Activated T-helper 17 cell treated with anti-CD3 and anti-CD28 coated beads, Interleukin-2, amount 50 U/mL, for 72 hours (primary cell): ENCODE results near the gene TPST2. TPM values are rescaled to one million over a fixed set of nuclear protein-coding genes. Genes with fewer than 3 reads are reported as not detected.

ENCODE experiments used
- ATAC-seq: fragments of 150-1000 bp; cut with Tn5 transposase; replicated peaks from 2 replicates; pipeline ENCODE4 v1.10.0; 2021; ENCODE audit warnings: mild to moderate bottlenecking, moderate library complexity
- H3K27ac Mint-ChIP-seq: one replicate; pipeline ENCODE4 v1.8.0; 2022; ENCODE audit warnings: mixed read lengths
- H3K27me3 Mint-ChIP-seq: one replicate; pipeline ENCODE4 v1.8.0; 2022; ENCODE audit warnings: mixed read lengths
- H3K36me3 Mint-ChIP-seq: one replicate; pipeline ENCODE4 v1.8.0; 2022; ENCODE audit warnings: low read depth, mild to moderate bottlenecking, mixed read lengths
- H3K4me1 Mint-ChIP-seq: one replicate; pipeline ENCODE4 v1.8.0; 2022; ENCODE audit warnings: mixed read lengths
- H3K4me3 Mint-ChIP-seq: one replicate; pipeline ENCODE4 v1.8.0; 2022; ENCODE audit warnings: mild to moderate bottlenecking, mixed read lengths
- H3K9me3 Mint-ChIP-seq: one replicate; pipeline ENCODE4 v1.8.0; 2022; ENCODE audit warnings: mixed read lengths
- total RNA-seq, 2 donors: library from RNA; stranded (reverse); gene quantifications; one replicate each; pipeline ENCODE4 v1.2.3, GENCODE V29; 2022

TPST2 gene
- total RNA-seq: 10 to 100 TPM; 23.2 to 27.5 TPM

DNA sequence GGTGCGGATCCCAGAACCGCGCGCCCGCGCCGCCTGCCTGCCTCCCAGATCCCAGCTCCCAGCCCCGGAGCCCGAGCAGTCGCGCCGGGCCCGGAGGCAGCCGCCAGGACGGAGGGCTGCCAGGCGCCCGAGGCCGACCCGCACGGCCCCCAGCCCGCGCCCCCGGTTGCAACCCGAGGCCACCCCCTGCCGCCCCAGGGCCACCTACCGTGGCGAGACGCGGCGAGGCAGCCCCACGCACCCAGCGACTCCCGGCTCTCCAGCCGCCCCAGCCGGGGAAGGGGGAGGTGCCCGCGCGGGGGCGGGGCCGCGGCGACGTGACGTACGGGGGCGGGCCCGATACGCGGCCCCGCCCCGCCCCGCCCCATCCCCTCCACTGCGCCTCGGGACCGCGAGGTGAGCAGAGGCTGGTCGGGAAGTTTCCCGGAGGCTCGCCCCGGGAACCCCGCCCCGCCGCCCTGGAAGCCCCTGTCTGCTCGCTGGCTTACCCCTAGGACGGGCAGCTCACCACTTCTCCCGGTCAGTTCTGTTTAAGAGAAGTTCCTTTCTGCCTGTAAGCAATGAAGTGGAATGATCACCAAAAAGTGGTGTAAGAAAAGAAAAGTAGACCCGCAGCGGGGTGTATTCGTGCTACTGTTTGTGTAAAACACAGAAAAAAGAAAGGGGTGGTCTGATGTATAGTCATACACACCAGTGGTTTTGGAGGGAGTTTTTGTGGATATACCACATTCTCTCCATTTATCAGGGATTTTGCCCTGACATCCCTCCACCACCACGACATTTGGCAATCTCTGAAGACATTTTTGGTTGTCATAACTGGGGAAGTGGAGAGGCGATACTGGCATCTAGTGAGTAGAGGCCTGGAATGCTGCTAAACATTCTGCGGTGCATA lies at the start of gene TPST2:
TPST2 (minus strand) TSS at position 288 of the 892 bp plus-strand sequence. CDS start 48,502 bp downstream, outside the sequence.
- Mint-ChIP-seq H3K36me3 (peaks cover 7% of the 10 kb centered on the region), H3K4me3 (peak within 1 kb of the TSS; percentile 94), H3K4me1 (peaks cover 46% of the 10 kb centered on the region), H3K27ac (peak within 1 kb of the TSS; percentile 89), H3K27me3 (no peaks in the 10 kb centered on the region), H3K9me3 (no peaks in the 10 kb centered on the region)
- peak; percentile 92 for ATAC-seq

DNA sequence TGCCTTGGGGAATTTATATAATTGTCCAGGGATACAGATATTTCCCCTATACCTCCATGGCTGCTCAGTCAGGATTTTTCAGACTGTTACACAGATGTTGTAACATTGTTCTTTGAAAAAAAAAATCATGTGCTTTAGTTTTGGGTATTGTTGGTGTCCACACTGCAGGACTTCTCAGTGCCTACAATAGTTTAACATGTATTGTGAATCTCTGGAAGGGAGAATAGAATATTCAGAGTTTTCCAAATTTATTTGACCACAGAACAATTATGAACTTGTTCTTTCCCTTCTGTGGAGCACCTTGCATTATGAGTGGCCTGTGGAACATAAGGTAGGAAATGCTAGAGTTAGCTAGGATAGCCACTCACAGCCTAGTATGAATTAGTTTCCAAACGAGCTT lies 46.4 kb upstream of the TPST2 start:
- no peak for ATAC-seq
- no peaks in the 10 kb centered on the region for H3K36me3 Mint-ChIP-seq
- H3K27ac Mint-ChIP-seq: no peak overlapping the region
- no peaks in the 10 kb centered on the region for H3K9me3 Mint-ChIP-seq
- H3K4me3 Mint-ChIP-seq: no peak overlapping the region
- peaks cover 5% of the 10 kb centered on the region for H3K4me1 Mint-ChIP-seq
- H3K27me3 Mint-ChIP-seq: no peaks in the 10 kb centered on the region

DNA sequence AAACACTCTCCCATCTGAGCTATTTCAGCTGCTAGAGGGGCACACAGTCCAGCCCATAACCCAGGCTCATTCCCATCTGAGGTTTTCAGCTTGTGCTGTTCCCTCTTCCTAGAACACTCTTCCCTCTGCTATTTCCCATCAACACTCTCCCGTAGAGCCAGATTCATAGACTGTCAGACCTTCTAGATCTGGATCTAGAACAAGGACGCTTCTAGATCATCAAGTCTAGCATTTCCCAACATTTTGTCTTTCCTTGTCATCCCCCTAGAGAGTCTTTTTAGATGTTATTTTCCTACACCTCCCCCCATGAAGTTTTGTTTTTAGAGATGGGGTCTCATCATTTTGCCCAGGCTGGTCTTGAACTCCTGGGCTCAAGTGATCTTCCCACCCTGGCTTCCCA lies 45.2 kb upstream of the TPST2 start:
- Mint-ChIP-seq H3K36me3 (no peaks in the 10 kb centered on the region), H3K9me3 (no peaks in the 10 kb centered on the region), H3K27me3 (no peaks in the 10 kb centered on the region), H3K4me3 (no peak overlapping the region), H3K27ac (no peak overlapping the region), H3K4me1 (peaks cover 5% of the 10 kb centered on the region)
- no peak for ATAC-seq

DNA sequence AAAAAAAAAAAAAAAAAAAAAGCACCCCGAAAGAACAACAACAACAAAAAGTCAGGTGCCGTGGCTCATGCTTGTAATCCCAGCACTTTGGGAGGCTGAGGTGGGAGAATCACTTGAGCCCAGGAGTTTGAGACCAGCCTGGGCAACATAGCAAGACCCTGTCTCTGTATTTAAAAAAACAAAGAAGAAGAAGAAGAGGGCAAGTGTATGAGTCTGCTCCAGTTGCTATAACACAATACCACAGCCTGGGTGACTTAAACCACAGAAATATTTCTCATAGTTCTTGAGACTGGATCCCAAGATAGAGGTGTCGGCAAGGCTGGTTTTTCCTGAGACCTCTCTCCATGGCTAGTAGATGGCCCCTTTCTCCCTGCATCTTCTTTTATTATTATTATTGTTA lies 44.3 kb upstream of the TPST2 start:
- Mint-ChIP-seq H3K36me3 (no peaks in the 10 kb centered on the region), H3K27ac (peak overlapping the region; percentile 36), H3K27me3 (no peaks in the 10 kb centered on the region), H3K4me3 (no peak overlapping the region), H3K4me1 (peaks cover 5% of the 10 kb centered on the region), H3K9me3 (no peaks in the 10 kb centered on the region)
- ATAC-seq: no peak

DNA sequence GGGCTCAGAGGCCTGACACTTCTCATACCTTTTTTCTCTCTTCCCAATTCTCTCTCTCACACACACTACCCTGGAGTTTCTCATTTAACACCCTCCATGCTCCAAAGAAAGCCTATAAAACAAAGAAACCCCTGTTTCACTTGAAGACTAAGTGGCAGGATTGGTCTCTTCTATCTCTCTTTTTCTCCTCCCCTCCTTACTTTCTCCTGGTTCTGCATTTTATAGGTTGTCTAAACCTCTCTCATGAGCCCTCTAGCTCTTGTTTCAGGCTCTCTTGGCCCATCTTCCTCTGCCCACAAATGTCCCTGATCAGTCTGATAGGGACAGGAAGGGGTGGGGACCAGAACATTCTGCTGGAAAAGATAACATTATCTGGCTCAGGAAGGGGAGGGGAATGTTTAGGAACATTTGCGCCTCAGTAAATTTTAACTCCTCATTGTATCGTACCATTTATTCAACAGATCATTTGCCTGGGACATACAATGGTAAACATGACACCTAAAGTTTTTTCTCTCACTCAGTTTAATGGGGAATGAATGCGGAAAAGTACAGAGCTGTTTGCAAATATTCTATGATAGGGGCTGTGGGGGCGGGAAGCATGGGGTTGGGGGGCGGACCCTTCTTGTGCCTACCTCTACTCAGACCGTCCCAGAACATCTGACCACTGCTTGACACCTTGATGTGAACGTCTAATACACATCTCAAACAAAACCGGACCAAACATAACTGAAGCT lies 42.7 kb upstream of the TPST2 start:
- no peaks in the 10 kb centered on the region for H3K36me3 Mint-ChIP-seq
- no peak overlapping the region for H3K4me3 Mint-ChIP-seq
- no peaks in the 10 kb centered on the region for H3K27me3 Mint-ChIP-seq
- peak overlapping the region; percentile 36 for H3K27ac Mint-ChIP-seq
- no peak for ATAC-seq
- H3K9me3 Mint-ChIP-seq: no peaks in the 10 kb centered on the region
- H3K4me1 Mint-ChIP-seq: peaks cover 10% of the 10 kb centered on the region

DNA sequence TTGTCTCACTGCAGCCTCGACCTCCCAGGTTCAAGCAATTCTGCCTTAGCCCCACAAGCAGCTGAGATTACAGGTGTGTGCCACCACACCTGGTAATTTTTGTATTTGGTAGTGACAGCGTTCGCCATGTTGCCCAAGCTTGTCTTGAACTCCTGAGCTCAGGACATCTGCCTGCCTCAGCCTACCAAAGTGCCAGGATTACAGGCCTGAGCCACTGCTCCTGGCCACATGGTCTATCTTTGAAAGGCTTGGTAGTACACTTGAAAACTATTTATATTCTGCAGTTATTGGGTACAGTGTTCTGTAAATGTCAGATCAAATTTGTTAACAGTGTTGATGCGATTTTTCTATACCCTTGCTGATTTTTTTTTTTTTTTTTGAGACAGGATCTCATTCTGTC lies 41.4 kb upstream of the TPST2 start:
- H3K27me3 Mint-ChIP-seq: no peaks in the 10 kb centered on the region
- no peak for ATAC-seq
- H3K27ac Mint-ChIP-seq: no peak overlapping the region
- no peaks in the 10 kb centered on the region for H3K36me3 Mint-ChIP-seq
- peaks cover 10% of the 10 kb centered on the region for H3K4me1 Mint-ChIP-seq
- H3K9me3 Mint-ChIP-seq: no peaks in the 10 kb centered on the region
- no peak overlapping the region for H3K4me3 Mint-ChIP-seq

DNA sequence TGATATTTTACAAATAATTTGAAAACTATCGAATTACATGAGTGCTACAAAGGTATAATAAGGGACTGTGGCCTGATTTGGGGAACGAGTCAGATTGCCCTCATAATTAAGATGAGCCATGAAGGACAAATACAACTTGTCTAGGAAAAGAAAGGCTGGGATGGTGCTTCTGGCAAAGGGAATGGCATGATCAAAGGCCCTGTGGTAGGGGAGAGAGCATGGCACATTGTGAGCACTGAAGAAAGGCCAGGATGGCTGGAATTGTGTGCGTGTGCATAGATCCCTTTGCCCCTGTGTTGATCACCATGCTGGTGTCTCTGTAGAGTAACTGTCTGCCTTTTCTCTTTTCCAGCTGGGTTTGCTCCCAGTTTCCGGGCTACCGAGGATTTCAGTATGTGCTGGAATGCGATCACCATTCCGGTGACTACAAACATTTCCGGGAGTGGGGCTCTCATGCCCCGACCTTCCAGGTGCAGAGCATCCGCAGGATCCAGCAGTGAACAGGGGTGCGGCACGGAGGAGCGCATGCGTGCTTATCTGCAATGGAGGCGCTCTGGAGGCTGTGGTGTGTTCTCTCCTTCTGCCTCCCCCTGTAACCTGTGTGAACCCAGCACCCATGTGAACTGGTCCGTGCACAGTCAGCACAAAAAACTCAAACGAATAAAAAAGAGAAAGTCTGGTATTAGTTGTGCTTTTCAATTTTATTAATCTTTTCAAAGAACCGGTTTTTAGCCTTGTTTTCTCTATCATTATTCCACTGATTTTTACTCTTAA lies 40.2 kb upstream of the TPST2 start:
- Mint-ChIP-seq H3K27me3 (no peaks in the 10 kb centered on the region), H3K36me3 (no peaks in the 10 kb centered on the region)

DNA sequence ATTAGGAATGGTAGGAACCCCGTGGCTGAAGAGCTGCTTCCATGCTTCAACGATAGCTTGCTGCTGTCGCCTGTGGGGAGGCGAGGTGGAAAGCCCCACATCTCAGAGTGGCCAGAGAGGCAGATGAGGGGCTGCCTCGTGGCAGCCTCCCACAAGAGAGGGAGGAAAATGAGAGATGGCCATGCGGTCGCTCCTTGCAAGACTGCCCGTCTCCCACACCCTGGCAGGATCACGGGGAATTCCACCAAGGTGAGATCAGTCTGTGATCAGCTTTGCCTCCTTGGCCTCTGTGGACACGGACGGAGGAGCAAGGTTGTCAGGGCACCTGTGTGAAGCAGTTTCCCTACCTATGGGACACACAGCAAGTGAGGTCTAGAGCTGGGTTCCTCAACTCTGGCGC lies 34.9 kb upstream of the TPST2 start:
- Mint-ChIP-seq H3K27me3 (no peaks in the 10 kb centered on the region), H3K4me3 (no peak overlapping the region), H3K27ac (peak overlapping the region; percentile 52), H3K4me1 (peaks cover 10% of the 10 kb centered on the region), H3K9me3 (peaks cover 6% of the 10 kb centered on the region), H3K36me3 (no peaks in the 10 kb centered on the region)
- ATAC-seq: no peak

More for the DNA sequence above, 40.2 kb upstream of the TPST2 start:
- no peak for ATAC-seq
- Mint-ChIP-seq H3K4me3 (no peak overlapping the region), H3K4me1 (peaks cover 10% of the 10 kb centered on the region), H3K27ac (no peak overlapping the region), H3K9me3 (no peaks in the 10 kb centered on the region)

DNA sequence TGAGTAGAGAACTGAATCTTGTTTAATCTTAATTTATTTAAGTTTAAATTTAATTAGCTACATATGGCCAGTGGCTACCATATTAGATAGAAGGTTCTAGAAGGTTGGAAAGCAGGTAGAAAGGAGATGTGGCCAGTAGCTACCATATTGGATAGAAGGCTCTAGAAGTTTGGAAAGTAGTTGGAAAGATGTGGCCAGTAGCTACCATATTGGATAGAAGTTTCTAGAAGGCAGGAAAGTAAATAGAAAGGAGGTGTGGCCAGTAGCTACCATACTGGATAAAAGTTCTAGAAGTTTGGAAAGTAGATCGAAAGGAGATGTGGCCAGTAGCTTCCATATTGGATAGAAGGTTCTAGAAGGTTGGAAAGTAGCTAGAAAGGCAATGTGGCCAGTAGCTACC lies 34.1 kb upstream of the TPST2 start:
- H3K9me3 Mint-ChIP-seq: peaks cover 6% of the 10 kb centered on the region
- no peaks in the 10 kb centered on the region for H3K36me3 Mint-ChIP-seq
- H3K4me1 Mint-ChIP-seq: peaks cover 10% of the 10 kb centered on the region
- no peak overlapping the region for H3K4me3 Mint-ChIP-seq
- no peaks in the 10 kb centered on the region for H3K27me3 Mint-ChIP-seq
- H3K27ac Mint-ChIP-seq: peak overlapping the region; percentile 52
- no peak for ATAC-seq

DNA sequence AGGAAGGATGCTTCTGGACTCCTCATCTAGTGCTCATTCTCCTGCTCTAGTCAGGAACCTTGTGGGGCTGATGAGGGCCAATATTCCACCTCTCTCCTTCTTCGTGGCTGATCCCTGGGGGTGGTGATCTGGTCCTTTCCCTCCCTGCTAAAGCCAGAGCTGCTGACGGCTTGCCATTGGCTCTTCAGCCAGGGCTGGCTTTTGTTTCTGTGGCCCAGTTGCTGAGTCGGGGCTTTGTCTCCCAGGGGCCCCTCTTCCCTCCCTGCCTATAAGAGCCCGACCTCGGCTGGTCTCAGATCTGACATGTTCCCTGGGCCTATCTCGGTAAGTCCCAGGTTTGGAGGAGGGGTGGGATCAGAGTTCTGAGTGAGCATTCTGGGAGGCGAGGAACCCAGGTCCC lies 31.7 kb upstream of the TPST2 start, which contains the start of gene CRYBA4:
CRYBA4 (plus strand) TSS at position 301 of the 400 bp plus-strand sequence. CDS start 634 bp downstream, outside the sequence.
- no peak for ATAC-seq
- Mint-ChIP-seq H3K27me3 (no peaks in the 10 kb centered on the region), H3K4me3 (no peak within 1 kb of the TSS), H3K9me3 (peaks cover 6% of the 10 kb centered on the region), H3K4me1 (peaks cover 5% of the 10 kb centered on the region), H3K36me3 (no peaks in the 10 kb centered on the region), H3K27ac (no peak within 1 kb of the TSS)

DNA sequence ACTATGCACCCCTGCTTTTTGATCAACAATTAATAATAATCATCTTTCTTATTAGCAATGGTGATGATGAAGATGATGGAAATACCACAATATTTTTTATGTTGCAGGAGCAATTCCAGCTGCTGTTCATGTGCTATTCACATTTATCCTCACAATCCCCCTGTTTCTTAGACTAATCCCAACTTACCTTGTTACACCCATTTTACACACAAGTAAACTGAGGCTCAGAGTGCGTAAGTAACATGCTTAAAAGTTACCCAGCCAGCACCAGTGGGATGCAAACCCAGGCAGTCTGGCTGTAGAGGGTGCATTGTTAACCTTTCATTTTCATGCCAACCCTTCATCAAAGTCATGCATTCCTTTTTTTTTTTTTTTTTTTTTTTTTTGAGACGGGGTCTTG lies 30.3 kb upstream of the TPST2 start:
- H3K27ac Mint-ChIP-seq: no peak overlapping the region
- H3K36me3 Mint-ChIP-seq: no peaks in the 10 kb centered on the region
- peaks cover 5% of the 10 kb centered on the region for H3K4me1 Mint-ChIP-seq
- peaks cover 6% of the 10 kb centered on the region for H3K9me3 Mint-ChIP-seq
- no peaks in the 10 kb centered on the region for H3K27me3 Mint-ChIP-seq
- no peak for ATAC-seq
- H3K4me3 Mint-ChIP-seq: no peak overlapping the region

DNA sequence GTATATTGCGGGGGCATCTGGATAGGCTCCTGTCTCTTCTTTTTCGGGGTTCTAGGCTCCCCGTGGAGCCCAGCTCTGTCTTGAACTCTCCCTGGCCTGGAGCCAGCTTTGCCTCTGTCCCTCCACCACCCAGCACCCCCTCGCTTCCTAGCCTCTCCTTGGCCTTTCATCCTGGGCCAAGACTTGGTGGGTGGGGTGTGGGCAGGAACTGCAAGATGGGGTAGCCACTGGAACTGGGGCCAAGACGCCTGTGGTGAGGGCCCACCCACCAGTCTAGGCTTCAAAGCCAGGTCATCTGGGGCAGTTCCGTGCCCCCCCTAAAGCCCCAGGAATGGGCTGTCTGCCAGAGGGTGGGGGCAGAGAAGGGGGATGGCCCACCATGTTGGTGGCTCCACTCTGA lies 29.6 kb upstream of the TPST2 start:
- Mint-ChIP-seq H3K9me3 (peaks cover 6% of the 10 kb centered on the region), H3K36me3 (no peaks in the 10 kb centered on the region), H3K27me3 (no peaks in the 10 kb centered on the region), H3K4me1 (peaks cover 5% of the 10 kb centered on the region), H3K4me3 (no peak overlapping the region), H3K27ac (no peak overlapping the region)
- ATAC-seq: no peak

DNA sequence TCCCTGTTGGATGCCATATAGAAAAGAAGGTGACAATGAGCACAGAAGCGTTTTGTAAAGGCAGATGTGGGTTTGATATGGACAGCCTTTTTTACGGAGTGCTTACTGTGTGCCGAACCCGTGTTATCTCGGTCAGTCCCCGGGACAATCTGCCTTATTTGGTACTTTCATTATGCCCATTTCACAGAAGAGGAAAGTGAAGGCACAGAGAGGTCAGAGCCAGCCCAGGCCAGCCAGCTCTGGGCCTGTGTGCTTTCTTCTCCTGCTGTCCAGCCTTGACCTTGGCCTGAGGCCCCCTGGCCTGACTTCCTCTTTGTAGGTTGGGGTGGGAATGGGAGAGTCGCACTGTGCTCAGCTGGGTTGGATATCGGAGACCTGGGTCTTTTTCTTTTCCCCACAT lies 28.5 kb upstream of the TPST2 start:
- no peaks in the 10 kb centered on the region for H3K27me3 Mint-ChIP-seq
- no peak for ATAC-seq
- H3K9me3 Mint-ChIP-seq: no peaks in the 10 kb centered on the region
- H3K4me3 Mint-ChIP-seq: no peak overlapping the region
- no peaks in the 10 kb centered on the region for H3K4me1 Mint-ChIP-seq
- peak overlapping the region; percentile 30 for H3K27ac Mint-ChIP-seq
- H3K36me3 Mint-ChIP-seq: no peaks in the 10 kb centered on the region
